Measurements from ENCODE around the gene CFTR.

Gene CFTR

DNA sequence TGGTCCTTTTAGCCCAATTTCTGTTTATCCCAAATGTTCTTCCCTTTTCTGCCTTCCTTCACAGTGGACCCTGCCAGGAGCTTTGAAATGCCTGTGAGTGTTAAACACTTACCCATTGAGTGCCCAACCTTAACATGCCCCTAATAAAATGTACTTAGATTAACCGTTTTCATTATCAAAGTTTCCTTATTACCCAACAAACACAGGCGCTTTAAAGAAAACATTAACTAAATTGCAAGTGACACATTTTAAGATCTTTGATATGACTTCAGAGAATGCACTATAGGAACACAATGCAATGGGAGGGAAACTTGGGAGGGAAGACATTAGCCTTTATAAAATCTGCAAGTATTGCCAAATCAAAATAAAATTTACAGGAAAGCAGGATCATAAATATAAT is 177.0 kb downstream of the CFTR start:
- no peak for DNase-seq

DNA sequence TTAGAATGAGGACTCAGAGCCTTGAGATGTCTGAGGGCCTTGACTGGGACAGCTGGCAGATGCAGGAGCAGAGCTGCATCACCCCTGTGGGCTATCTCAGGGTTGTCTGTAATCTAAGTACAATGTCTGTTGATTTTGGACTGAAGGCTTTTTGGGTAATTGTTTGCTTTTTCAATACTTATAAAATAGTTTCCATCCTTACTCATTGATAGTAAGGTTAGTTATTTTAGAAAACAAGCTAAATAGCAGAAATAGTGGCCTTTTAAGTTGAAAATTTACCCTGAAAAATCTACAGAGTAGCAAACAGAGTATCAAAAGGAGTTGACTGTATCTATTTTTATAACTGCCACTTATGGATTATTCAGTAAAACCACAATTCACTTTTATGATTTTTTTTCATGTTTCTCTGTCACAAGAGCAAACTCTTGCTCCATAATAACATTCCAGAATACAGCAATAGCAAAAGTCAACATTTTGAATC is 179.7 kb downstream of the CFTR start:
- DNase-seq, result no peak

GRCh38 chr7:117661328-117661727 is 181.5 kb downstream of the CFTR start:
- no peak for DNase-seq

DNA sequence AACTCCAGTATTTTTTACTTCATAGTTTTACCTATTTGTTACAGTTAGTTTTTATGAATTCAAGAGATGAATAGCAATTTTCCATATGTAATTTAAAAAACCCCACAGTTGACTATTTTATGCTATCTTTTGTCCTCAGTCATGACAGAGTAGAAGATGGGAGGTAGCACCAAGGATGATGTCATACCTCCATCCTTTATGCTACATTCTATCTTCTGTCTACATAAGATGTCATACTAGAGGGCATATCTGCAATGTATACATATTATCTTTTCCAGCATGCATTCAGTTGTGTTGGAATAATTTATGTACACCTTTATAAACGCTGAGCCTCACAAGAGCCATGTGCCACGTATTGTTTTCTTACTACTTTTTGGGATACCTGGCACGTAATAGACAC is 184.2 kb downstream of the CFTR start:
- DNase-seq, result no peak

GRCh38 chr7:117665368-117665767 is 185.5 kb downstream of the CFTR start:
- DNase-seq, result no peak

GRCh38 chr7:117666031-117666430 is 186.2 kb downstream of the CFTR start:
- DNase-seq, result no peak

DNA sequence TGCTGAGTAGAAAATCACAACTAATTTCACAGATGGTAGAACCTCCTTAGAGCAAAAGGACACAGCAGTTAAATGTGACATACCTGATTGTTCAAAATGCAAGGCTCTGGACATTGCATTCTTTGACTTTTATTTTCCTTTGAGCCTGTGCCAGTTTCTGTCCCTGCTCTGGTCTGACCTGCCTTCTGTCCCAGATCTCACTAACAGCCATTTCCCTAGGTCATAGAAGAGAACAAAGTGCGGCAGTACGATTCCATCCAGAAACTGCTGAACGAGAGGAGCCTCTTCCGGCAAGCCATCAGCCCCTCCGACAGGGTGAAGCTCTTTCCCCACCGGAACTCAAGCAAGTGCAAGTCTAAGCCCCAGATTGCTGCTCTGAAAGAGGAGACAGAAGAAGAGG is 186.9 kb downstream of the CFTR start:
- no peak for DNase-seq

- DNase-seq, result no peak
Measured at GRCh38 chr7:117667456-117667855, 187.6 kb downstream of the CFTR start.

DNA sequence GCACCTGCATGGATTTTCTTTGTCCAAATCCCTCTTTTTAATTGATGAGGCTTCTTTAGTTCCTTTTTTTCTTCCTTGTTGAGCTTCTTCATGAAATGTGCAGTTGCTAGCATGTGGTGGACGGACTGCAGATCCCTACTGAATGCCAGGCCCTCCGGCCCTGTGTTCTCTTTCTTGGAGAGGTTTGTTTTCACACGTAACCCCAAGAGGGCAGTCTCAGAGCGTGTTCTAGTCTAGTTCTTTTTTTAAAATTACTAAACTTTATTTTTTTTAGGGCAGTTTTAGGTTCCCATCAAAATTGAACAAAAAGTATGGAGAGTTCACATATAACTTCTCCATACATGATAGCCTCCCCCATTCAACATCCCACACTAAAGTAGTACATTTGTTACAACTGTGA is 190.0 kb downstream of the CFTR start:
- no peak for DNase-seq

GRCh38 chr7:117672453-117672852 is 192.6 kb downstream of the CFTR start:
- DNase-seq, result no peak

GRCh38 chr7:117673367-117673766 is 193.5 kb downstream of the CFTR start:
- no peak for DNase-seq

- no peak for DNase-seq
Measured at GRCh38 chr7:117673839-117674238, 194.0 kb downstream of the CFTR start.

DNA sequence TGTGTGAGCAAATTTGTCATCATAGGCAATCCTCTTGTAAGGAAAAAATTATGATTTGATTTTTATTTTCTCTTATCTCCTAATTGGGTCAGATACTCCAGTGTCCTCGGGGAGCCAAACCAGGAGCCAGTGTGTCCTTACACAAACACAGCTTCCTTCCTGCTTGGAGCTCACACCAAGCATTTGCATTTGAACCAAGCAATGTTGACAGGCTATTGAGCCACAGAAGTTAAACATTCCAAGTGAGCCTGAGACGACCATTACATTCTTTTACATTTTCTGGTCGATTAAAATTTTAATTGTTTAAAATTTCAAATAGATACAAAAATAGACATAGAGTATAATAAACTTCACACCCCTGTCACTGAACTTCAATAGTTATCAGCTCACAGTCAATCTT is 194.8 kb downstream of the CFTR start:
- no peak for DNase-seq

GRCh38 chr7:117675497-117676435 is 195.9 kb downstream of the CFTR start:
- no peak for DNase-seq

DNA sequence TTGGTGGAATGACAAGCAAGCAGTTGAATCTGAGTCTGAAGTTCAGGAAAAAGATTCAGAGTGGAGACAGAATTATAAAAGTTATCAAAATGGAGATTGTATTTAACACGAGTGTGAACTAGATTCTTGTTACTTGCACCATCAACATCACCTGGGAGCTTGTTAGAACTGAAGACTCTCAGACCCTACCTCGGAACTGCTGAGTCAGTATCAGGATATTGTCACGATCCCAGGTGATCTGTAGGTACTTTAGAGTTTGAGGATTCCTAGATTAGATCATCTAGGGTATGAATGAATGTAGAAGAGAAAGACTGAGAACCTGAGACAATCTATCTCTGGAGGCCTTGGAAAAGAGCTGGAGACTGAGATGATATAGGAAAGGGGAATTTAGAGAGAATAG is 199.3 kb downstream of the CFTR start:
- DNase-seq, result no peak

DNA sequence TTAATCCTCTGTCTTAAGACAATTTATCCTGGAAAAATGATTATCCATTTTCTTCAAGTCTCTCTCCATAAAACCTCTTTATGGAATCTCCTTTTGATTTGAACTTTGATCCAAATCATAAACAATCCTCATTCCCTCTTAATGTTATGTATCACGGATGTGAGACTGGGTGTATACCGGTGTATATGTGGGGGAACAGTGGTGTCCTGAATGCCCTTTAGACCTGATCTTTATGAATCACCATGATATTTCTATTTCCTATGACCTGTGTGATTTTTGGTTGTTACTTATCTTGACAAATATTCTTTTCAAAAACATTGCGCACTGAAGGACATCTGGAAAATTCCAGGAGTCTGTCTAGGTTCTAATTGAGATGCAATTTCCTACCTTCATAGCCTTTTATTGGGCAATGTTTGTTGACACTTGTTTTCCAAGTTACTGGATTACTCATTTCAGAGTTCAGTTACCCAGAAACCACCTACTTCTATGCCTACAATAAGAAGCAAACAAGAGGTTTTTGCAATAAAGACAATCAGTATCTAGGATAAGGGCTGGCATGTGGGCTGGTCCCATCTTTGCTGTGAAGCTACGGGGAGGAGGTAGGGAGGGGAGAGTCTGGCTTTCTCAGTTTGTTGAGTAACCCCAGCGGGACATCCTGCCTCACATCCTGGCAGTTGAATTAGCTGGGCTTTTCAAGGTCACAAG is 203.0 kb downstream of the CFTR start:
- DNase-seq, result no peak

DNA sequence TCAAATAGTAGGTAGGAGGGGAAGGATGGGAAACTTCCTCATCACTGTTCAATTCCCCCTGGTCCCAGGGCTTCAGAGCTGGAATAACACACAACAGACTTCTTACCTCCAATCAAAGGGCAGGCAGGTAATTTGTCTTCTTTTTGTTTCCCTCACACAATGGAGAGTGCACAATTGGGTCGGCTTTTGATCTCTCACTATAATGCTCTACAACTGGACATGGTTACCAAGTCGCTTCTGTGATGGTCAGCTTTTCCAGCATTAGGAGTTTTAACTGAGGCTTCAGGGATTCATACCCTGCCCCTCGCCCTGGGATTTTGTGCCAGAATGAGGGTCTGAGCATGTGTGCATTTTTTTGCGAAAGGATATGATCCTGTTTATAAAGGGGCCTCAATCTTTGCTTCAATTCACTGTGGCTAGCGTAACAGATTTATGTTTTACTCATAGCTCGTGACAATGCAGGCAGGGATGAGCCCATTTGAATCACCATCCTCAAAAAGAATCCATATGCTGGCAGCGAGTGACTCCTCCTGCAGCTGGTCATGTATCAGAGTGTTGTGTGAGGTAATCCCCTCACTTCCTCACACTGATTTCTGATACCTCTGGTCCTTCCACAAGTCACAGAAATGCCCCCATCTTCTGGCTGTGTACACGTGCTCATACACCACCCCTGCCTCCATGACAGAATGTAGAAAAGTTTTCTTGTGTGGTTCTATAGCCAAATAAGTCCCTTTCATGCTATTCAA is 203.8 kb downstream of the CFTR start:
- DNase-seq, result no peak

- DNase-seq, result no peak
Measured at GRCh38 chr7:117685795-117686194, 206.0 kb downstream of the CFTR start.

DNA sequence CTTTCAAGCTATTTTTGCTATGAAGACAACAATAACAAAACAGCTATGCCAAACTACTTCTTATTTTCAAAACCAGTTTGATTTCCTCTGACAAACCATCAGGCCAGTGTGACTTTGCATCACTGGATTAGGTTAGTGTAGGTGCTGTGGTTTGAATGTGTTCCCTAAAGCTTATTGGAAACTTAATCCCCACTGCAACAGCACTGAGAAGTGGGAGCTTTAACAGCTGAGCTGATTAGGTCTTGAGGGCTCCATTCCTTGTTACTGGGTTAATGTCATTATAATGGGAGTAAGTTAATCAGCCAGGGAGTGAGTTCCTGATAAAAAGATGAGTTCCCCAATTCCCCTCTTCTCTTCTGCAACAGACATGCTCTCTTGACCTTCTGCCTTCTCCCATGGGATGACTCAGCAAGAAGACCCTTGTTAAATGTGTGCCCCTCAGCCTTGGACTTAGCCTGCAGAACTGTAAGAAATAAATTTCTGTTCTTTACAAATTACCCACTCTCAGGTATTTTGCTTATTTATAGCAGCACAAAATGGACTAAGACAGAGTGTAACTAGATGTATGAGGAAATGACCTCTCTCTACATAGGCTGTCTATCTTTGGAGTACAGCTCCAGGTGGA is 206.6 kb downstream of the CFTR start:
- DNase-seq, result no peak

GRCh38 chr7:117688126-117688525 is 208.3 kb downstream of the CFTR start:
- no peak for DNase-seq

DNA sequence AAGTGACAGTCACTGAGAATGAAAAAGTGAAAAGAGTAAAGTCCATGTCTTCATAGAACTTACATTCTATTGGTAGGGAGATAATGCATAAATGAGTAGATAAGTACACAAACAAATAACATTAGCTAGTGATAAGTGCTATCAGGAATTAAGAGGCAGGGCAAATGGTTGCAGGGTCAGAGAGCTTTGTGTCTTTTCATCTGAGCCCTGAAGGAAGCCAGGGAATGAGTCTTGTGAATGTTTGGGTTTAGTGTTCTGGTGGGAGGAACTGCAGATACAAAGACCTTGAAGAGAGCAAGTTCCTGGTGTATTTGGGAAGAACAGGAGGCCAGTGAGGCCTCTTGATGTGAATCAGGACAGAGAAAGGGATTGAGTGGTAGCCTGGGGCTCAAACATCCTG is 209.6 kb downstream of the CFTR start:
- no peak for DNase-seq

GRCh38 chr7:117690147-117690546 is 210.3 kb downstream of the CFTR start:
- no peak for DNase-seq

DNA sequence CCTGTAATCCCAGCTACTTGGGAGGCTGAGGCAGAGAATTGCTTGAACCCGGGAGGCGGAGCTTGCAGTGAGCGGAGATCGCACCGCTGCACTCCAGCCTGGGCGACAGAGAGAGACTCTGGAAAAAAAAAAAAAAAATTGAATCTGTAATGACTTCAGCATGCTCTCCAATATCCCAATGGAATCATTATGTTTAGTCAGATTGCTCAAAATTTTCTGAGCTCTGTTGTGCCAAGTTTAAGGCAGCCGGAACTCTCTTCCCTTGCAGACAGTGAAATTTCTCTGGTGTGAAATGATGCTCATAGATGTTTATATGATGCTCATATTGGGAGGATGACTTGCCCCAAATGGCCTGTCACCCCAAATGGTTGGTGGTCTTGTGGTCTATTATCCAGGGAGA is 212.5 kb downstream of the CFTR start:
- DNase-seq, result no peak
